Neural cell (in vitro differentiated cells): Measurements from ENCODE around the gene ERBB4. TPM values are rescaled to one million over a fixed set of nuclear protein-coding genes. Genes with fewer than 3 reads are reported as not detected.

Experiments used
- H2AFZ ChIP-seq: fragments of 200-600, 300-800 bp; sonication (generic), shearing (Covaris generic); 2 replicates; pipeline ENCODE4 v1.6.0; 2014; ENCODE audit warnings: low read depth, mild to moderate bottlenecking, antibody characterized with exemption, low read length, moderate library complexity
- H3F3A ChIP-seq: fragments of 200-600 bp; shearing (Covaris generic); 2 replicates; pipeline ENCODE4 v1.6.1; 2016; ENCODE audit warnings: mild to moderate bottlenecking, moderate library complexity, mixed read lengths, antibody characterized with exemption, low read length; ENCODE audit not compliant: insufficient read depth, poor library complexity, severe bottlenecking
- H3K27ac ChIP-seq: fragments of 200-600, 300-800 bp; sonication (generic), shearing (Covaris generic); 2 replicates; pipeline ENCODE4 v1.5.1; 2014; ENCODE audit warnings: mild to moderate bottlenecking, low read length, moderate library complexity
- H3K27me3 ChIP-seq: fragments of 300-800, 200-600 bp; sonication (generic), shearing (Covaris generic); 2 replicates; pipeline ENCODE4 v1.6.0; 2014; ENCODE audit warnings: mild to moderate bottlenecking, low read depth, low read length, moderate library complexity; ENCODE audit not compliant: insufficient read depth
- H3K36me3 ChIP-seq: fragments of 300-800, 200-600 bp; sonication (generic), shearing (Covaris generic); 2 replicates; pipeline ENCODE4 v1.5.1; 2014; ENCODE audit warnings: mild to moderate bottlenecking, antibody characterized with exemption, low read length, moderate library complexity; ENCODE audit not compliant: insufficient read depth
- H3K4me2 ChIP-seq: fragments of 300-800, 200-600 bp; sonication (generic), shearing (Covaris generic); 2 replicates; pipeline ENCODE4 v1.6.0; 2014; ENCODE audit warnings: mild to moderate bottlenecking, low read length
- H3K4me3 ChIP-seq: fragments of 300-800, 200-600 bp; sonication (generic), shearing (Covaris generic); 2 replicates; pipeline ENCODE4 v1.5.1; 2014; ENCODE audit warnings: mild to moderate bottlenecking, low read length, moderate library complexity
- H3K79me2 ChIP-seq: fragments of 200-600 bp; shearing (Covaris generic); replicated peaks from 2 replicates; pipeline ENCODE4 v1.6.0; 2014; ENCODE audit warnings: mild to moderate bottlenecking, low read length, moderate library complexity; ENCODE audit not compliant: insufficient read depth
- H3K9ac ChIP-seq: fragments of 300-800, 200-600 bp; sonication (generic), shearing (Covaris generic); 2 replicates; pipeline ENCODE4 v1.6.1; 2016; ENCODE audit warnings: mild to moderate bottlenecking, low read length, mixed read lengths
- H3K9me2 ChIP-seq: fragments of 200-600 bp; shearing (Covaris generic); 2 replicates; pipeline ENCODE4 v1.6.1; 2016; ENCODE audit warnings: mild to moderate bottlenecking, low read length, mixed read lengths; ENCODE audit not compliant: insufficient read depth
- H3K9me3 ChIP-seq: fragments of 200-600, 300-800 bp; sonication (generic), shearing (Covaris generic); 2 replicates; pipeline ENCODE4 v1.6.1; 2016; ENCODE audit warnings: mild to moderate bottlenecking, mixed run types, low read length, moderate library complexity, mixed read lengths
- H4K20me1 ChIP-seq: fragments of 200-600 bp; shearing (Covaris generic); 2 replicates; pipeline ENCODE4 v1.6.1; 2016; ENCODE audit warnings: mild to moderate bottlenecking, mixed run types; ENCODE audit not compliant: insufficient read depth
- EP300 ChIP-seq: fragments of 450-650 bp; conservative IDR thresholded peaks from 2 replicates; pipeline ENCODE4 v1.6.1; 2014; ENCODE audit warnings: antibody characterized with exemption, mild to moderate bottlenecking, moderate library complexity; ENCODE audit not compliant: poor library complexity, severe bottlenecking
- EZH2 ChIP-seq: fragments of 200-600, 300-800 bp; shearing (Covaris generic), sonication (generic); IDR thresholded peaks from 2 replicates; pipeline ENCODE4 v1.6.1; 2014; ENCODE audit warnings: antibody characterized with exemption, low read length, borderline replicate concordance, mild to moderate bottlenecking; ENCODE audit not compliant: insufficient read depth, poor library complexity, severe bottlenecking
- MXI1 ChIP-seq: fragments of 450-650 bp; conservative IDR thresholded peaks from 2 replicates; pipeline ENCODE4 v1.6.1; 2014; ENCODE audit warnings: antibody characterized with exemption, mild to moderate bottlenecking; ENCODE audit not compliant: poor library complexity, severe bottlenecking
- POLR2AphosphoS5 ChIP-seq: IDR thresholded peaks from 2 replicates; pipeline ENCODE4 v1.6.1; 2012
- RAD21 ChIP-seq: fragments of 450-650 bp; conservative IDR thresholded peaks from 2 replicates; pipeline ENCODE4 v1.6.1; 2014; ENCODE audit warnings: antibody characterized with exemption, mild to moderate bottlenecking, moderate library complexity
- SMC3 ChIP-seq: fragments of 450-650 bp; conservative IDR thresholded peaks from 2 replicates; pipeline ENCODE4 v1.6.1; 2014; ENCODE audit warnings: antibody characterized with exemption, mild to moderate bottlenecking, moderate library complexity; ENCODE audit not compliant: poor library complexity
- TAF1 ChIP-seq: IDR thresholded peaks from 2 replicates; pipeline ENCODE4 v1.6.1; 2012; ENCODE audit warnings: low read depth
- polyA plus RNA-seq: library from polyadenylated mRNA; depleted of rRNA; stranded (reverse); fragments of >200 nt; gene quantifications from 2 replicates; pipeline ENCODE4 v1.2.3, GENCODE V29; 2014
- TF ChIP-seq, protein P1 (sequence below): fragments of 450-650 bp; IDR thresholded peaks from 2 replicates; pipeline ENCODE4 v1.5.1; 2014; ENCODE audit warnings: antibody characterized with exemption, mild to moderate bottlenecking, moderate library complexity; ENCODE audit not compliant: poor library complexity, severe bottlenecking
- TF ChIP-seq, protein P2 (sequence below): IDR thresholded peaks from 2 replicates; pipeline ENCODE4 v1.6.1; 2012; ENCODE audit warnings: borderline replicate concordance

ERBB4 gene
- polyA plus RNA-seq, 1 donor from 2014 or later = 0.69 TPM

DNA sequence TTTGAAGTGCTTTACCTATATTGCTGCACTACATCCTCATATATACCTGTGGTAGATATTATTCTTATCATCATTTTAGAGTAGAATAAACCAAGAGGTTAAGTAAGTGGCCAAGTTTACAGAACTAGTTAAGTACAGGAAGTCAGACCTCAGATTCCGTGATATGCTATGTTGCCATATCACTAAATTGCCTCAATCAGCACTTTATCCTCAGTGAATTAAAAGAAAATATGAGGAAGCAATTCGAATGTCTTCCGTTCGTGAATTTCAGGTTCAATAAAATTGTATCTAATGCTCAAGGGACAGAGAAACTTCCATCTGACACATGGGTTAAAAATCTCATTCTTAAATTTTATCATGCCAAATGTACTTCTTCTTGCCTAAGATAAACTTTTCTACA, 1133.6 kb downstream of the ERBB4 start:
- Histone ChIP-seq H3K36me3 (no peaks in the 10 kb centered on the region), H3K27ac (no peak overlapping the region), H3K9me3 (no peaks in the 10 kb centered on the region), H3K4me3 (no peak overlapping the region), H3K9me2 (no peaks in the 10 kb centered on the region), H4K20me1 (no peaks in the 10 kb centered on the region), H3K4me2 (no peak overlapping the region), H2AFZ (no peak overlapping the region), H3F3A (no peaks in the 10 kb centered on the region), H3K27me3 (no peaks in the 10 kb centered on the region), H3K9ac (no peak overlapping the region), H3K79me2 (no peaks in the 10 kb centered on the region)
- no peak for TF ChIP-seq SMC3
- no peak for TF ChIP-seq RAD21
- TF ChIP-seq EP300 = no peak
- TF ChIP-seq, protein P1, sequence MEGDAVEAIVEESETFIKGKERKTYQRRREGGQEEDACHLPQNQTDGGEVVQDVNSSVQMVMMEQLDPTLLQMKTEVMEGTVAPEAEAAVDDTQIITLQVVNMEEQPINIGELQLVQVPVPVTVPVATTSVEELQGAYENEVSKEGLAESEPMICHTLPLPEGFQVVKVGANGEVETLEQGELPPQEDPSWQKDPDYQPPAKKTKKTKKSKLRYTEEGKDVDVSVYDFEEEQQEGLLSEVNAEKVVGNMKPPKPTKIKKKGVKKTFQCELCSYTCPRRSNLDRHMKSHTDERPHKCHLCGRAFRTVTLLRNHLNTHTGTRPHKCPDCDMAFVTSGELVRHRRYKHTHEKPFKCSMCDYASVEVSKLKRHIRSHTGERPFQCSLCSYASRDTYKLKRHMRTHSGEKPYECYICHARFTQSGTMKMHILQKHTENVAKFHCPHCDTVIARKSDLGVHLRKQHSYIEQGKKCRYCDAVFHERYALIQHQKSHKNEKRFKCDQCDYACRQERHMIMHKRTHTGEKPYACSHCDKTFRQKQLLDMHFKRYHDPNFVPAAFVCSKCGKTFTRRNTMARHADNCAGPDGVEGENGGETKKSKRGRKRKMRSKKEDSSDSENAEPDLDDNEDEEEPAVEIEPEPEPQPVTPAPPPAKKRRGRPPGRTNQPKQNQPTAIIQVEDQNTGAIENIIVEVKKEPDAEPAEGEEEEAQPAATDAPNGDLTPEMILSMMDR = no peak
- no peak for TF ChIP-seq EZH2
- no peak for TF ChIP-seq TAF1
- TF ChIP-seq POLR2AphosphoS5 = no peak
- TF ChIP-seq MXI1 = no peak
- TF ChIP-seq, protein P2, sequence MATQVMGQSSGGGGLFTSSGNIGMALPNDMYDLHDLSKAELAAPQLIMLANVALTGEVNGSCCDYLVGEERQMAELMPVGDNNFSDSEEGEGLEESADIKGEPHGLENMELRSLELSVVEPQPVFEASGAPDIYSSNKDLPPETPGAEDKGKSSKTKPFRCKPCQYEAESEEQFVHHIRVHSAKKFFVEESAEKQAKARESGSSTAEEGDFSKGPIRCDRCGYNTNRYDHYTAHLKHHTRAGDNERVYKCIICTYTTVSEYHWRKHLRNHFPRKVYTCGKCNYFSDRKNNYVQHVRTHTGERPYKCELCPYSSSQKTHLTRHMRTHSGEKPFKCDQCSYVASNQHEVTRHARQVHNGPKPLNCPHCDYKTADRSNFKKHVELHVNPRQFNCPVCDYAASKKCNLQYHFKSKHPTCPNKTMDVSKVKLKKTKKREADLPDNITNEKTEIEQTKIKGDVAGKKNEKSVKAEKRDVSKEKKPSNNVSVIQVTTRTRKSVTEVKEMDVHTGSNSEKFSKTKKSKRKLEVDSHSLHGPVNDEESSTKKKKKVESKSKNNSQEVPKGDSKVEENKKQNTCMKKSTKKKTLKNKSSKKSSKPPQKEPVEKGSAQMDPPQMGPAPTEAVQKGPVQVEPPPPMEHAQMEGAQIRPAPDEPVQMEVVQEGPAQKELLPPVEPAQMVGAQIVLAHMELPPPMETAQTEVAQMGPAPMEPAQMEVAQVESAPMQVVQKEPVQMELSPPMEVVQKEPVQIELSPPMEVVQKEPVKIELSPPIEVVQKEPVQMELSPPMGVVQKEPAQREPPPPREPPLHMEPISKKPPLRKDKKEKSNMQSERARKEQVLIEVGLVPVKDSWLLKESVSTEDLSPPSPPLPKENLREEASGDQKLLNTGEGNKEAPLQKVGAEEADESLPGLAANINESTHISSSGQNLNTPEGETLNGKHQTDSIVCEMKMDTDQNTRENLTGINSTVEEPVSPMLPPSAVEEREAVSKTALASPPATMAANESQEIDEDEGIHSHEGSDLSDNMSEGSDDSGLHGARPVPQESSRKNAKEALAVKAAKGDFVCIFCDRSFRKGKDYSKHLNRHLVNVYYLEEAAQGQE = no peak

DNA sequence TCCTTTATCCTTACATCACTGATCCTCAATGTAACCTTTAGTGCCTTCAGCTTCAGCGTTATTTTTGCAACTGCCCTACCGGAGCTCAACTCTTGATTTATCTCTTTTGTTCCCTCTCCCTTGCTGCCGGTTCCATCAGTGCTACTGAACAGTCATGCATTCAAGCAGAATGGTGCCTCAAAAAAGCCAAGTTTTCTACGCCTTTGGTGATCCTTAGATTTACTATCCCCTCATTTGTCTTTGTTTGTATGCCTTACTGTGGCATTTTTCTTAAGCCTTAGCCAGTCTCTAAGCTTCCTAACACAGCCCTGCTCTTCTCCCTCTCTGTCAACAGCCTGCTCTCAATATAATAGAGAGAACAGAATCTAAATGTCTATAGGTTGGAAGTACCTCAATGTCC, 1134.5 kb downstream of the ERBB4 start:
- Histone ChIP-seq H3K4me2 (no peak overlapping the region), H3K27ac (no peak overlapping the region), H3K4me3 (no peak overlapping the region)

More for the DNA sequence above, 1134.5 kb downstream of the ERBB4 start:
- Histone ChIP-seq H3K27me3 (no peaks in the 10 kb centered on the region), H3K9me3 (no peaks in the 10 kb centered on the region), H3K9me2 (no peaks in the 10 kb centered on the region), H3K36me3 (no peaks in the 10 kb centered on the region), H3K79me2 (no peaks in the 10 kb centered on the region), H2AFZ (no peak overlapping the region), H4K20me1 (no peaks in the 10 kb centered on the region), H3F3A (no peaks in the 10 kb centered on the region), H3K9ac (no peak overlapping the region)
- TF ChIP-seq SMC3 (no peak), RAD21 (no peak), EP300 (no peak), POLR2AphosphoS5 (no peak), EZH2 (no peak), TAF1 (no peak), MXI1 (no peak)
- TF ChIP-seq, protein P1 = no peak
- TF ChIP-seq, protein P2 = no peak
